ENCODE data around the gene AUTS2. TPM values are rescaled to one million over a fixed set of nuclear protein-coding genes. Genes with fewer than 3 reads are reported as not detected.

AUTS2 gene
- total and polyA plus RNA-seq, 2 of the 8 experiments (the other 6 are each of a cell fraction or from before 2014, with no cell fraction given), result 25.9 to 101 TPM

GRCh38 chr7:69764147-69764546 is 165.9 kb downstream of the AUTS2 start (continued):
- TF ChIP-seq RAD21 (IDR thresholded peaks at IDR 0.05 in 1 of 2, conservative IDR thresholded peaks at IDR 0.05 in 1 of 2; ENCODE audit: low read depth in 2 of 2, low read length in 2 of 2) (no peak), MAFK (IDR thresholded peaks at IDR 0.05; ENCODE audit: low read depth, low read length) (no peak), POLR2A (IDR thresholded peaks at IDR 0.05; ENCODE audit: control extremely low read depth in 1 of 2, low read depth in 2 of 2, low read length in 2 of 2) (no peak)
